Measurements from ENCODE around the gene PRSS8. TPM values are rescaled to one million over a fixed set of nuclear protein-coding genes. Genes with fewer than 3 reads are reported as not detected.

PRSS8 gene
- total and polyA plus RNA-seq, 2 donors (not counting 3 experiments of a cell fraction or from before 2014, with no cell fraction given): 0.12 TPM; not detected in 1

GRCh38 chr16:31093132-31093703, 42.3 kb downstream of the PRSS8 start:
- peaks cover 10% of the 10 kb centered on the region for H3K79me2 ChIP-seq (ENCODE audit: control insufficient read depth, insufficient read depth, low read length)
- TF ChIP-seq MAX (IDR thresholded peaks at IDR 0.05; ENCODE audit: insufficient read depth, insufficient read length): no peak
- TF ChIP-seq POLR2A (IDR thresholded peaks at IDR 0.05; ENCODE audit: low read depth, low read length): no peak
- no peak for TF ChIP-seq EZH2 (IDR thresholded peaks at IDR 0.05; ENCODE audit: borderline replicate concordance, low read depth, low read length, severe bottlenecking)
- TF ChIP-seq JUN (IDR thresholded peaks at IDR 0.05; ENCODE audit: borderline replicate concordance, insufficient read depth, insufficient read length, low read depth): no peak
- no peak for TF ChIP-seq POLR2AphosphoS5 (IDR thresholded peaks at IDR 0.05; ENCODE audit: insufficient read depth, low read depth, low read length)
- no peak for TF ChIP-seq GATA2 (IDR thresholded peaks at IDR 0.05; ENCODE audit: insufficient read depth, insufficient read length, low read depth, low read length)
- no peak for TF ChIP-seq FOS (IDR thresholded peaks at IDR 0.05; ENCODE audit: borderline replicate concordance, insufficient read depth, low read length)
- TF ChIP-seq CTCF (IDR thresholded peaks at IDR 0.05; ENCODE audit: extremely low read depth in 1 of 2, insufficient read depth in 1 of 2, low read depth in 1 of 2, low read length in 2 of 2): no peak
- no peak for TF ChIP-seq MYC (IDR thresholded peaks at IDR 0.05; ENCODE audit: low read depth, low read length)
- H3K9me3 ChIP-seq (replicated peaks; ENCODE audit: control insufficient read depth, insufficient read depth, low read length): no peaks in the 10 kb centered on the region
- H2AFZ ChIP-seq (ENCODE audit: low read depth, low read length): no peak overlapping the region
- intact Hi-C loops (cut with micrococcal nuclease) (no loop called here), dilution Hi-C loops (cut with MboI; ENCODE audit: extremely low pct_ligation_motif_present, low sequenced_read_pairs) (no loop called here)
- H3K36me3 ChIP-seq (ENCODE audit: control insufficient read depth in 2 of 2, extremely low read depth in 1 of 2, insufficient read depth in 2 of 2, low read length in 2 of 2): peaks cover 2 to 6% of the 10 kb centered on the region in 2 experiments
- DNase-seq (ENCODE audit: low read depth, low spot score) (no peak), FAIRE-seq (peak; percentile 15)
- H3K9me1 ChIP-seq (replicated peaks; ENCODE audit: control insufficient read depth, extremely low read depth, insufficient read depth, low read length): no peaks in the 10 kb centered on the region
- H4K20me1 ChIP-seq (replicated peaks; ENCODE audit: control insufficient read depth, extremely low read depth, insufficient read depth, low read length): no peaks in the 10 kb centered on the region
- H3K9ac ChIP-seq (replicated peaks; ENCODE audit: extremely low read depth, insufficient read depth, low read length): peak overlapping the region; percentile 63
- H3K4me1 ChIP-seq (ENCODE audit: control insufficient read depth, extremely low read depth, insufficient read depth, low read length): peaks cover 3% of the 10 kb centered on the region
- no peaks in the 10 kb centered on the region for H3K27me3 ChIP-seq (ENCODE audit: control insufficient read depth in 2 of 2, insufficient read depth in 2 of 2, low read length in 2 of 2)
- ChIA-PET CTCF (interaction anchor here (0.7 to 6.5 kb wide), 7 partner anchors 19 to 248 kb away, joined by 3 to 66 read pairs (median 5); partner anchors contain the start of genes HSD3B7, KAT8, ZNF646 and ZNF668), POLR2A (no interaction called here)
- H3K4me3 ChIP-seq (replicated peaks in 1 of 3; ENCODE audit: insufficient read depth in 1 of 3, low read depth in 1 of 3, low read length in 3 of 3): peak overlapping the region in 1 of 3 experiments; percentile 35
- H3K4me2 ChIP-seq (ENCODE audit: insufficient read depth, low read length): peak overlapping the region; percentile 41
- BruUV-seq (replicated peaks): no TSS peak
- H3K27ac ChIP-seq (ENCODE audit: insufficient read depth, low read depth, low read length): no peak overlapping the region

Measured in endothelial cell of umbilical vein (primary cell).